ENCODE results near the gene KRTAP9-2. TPM values are rescaled to one million over a fixed set of nuclear protein-coding genes. Genes with fewer than 3 reads are reported as not detected.
"Not testable (repeated sequence)": the region's sequence is repeated elsewhere in the genome, so short reads cannot be mapped to it uniquely, and the experiment has no call there.

KRTAP9-2 gene
- total RNA-seq, 4 donors from 2014 or later = not detected

DNA sequence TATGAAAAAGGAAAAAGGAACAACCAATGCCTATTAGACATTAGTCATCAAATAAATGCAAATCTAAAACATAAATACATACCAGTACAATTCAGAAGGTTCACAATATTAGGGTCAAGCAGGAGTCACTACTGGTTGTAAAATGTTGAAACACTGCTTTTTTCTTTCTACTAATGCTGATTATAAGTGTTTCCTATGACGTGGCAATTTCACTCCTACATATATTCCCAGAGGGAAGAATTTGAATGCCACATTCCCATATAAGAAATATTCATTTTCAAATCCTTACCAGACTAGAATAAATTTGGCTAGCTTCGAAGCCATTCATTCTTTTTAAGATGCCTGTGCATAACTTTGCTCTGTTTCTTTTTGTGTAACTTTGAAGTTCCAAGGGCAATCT is 2.6 kb upstream of the KRTAP9-2 start:
- no peak overlapping the region for H3K4me3 ChIP-seq
- no peaks in the 10 kb centered on the region for H3K4me1 ChIP-seq
- 40 to 45% methylated on average over 2 of the region's 2 CpGs for WGBS, 2 donors
- no peak overlapping the region for H3K27ac ChIP-seq
- H3K27me3 ChIP-seq = no peaks in the 10 kb centered on the region
- H3K36me3 ChIP-seq = no peaks in the 10 kb centered on the region
- TF ChIP-seq, protein P1, sequence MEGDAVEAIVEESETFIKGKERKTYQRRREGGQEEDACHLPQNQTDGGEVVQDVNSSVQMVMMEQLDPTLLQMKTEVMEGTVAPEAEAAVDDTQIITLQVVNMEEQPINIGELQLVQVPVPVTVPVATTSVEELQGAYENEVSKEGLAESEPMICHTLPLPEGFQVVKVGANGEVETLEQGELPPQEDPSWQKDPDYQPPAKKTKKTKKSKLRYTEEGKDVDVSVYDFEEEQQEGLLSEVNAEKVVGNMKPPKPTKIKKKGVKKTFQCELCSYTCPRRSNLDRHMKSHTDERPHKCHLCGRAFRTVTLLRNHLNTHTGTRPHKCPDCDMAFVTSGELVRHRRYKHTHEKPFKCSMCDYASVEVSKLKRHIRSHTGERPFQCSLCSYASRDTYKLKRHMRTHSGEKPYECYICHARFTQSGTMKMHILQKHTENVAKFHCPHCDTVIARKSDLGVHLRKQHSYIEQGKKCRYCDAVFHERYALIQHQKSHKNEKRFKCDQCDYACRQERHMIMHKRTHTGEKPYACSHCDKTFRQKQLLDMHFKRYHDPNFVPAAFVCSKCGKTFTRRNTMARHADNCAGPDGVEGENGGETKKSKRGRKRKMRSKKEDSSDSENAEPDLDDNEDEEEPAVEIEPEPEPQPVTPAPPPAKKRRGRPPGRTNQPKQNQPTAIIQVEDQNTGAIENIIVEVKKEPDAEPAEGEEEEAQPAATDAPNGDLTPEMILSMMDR (IDR thresholded peaks at IDR 0.05) = no peak
- no peak for DNase-seq (ENCODE audit: low spot score in 2 of 2)
- no peaks in the 10 kb centered on the region for H3K9me3 ChIP-seq

DNA sequence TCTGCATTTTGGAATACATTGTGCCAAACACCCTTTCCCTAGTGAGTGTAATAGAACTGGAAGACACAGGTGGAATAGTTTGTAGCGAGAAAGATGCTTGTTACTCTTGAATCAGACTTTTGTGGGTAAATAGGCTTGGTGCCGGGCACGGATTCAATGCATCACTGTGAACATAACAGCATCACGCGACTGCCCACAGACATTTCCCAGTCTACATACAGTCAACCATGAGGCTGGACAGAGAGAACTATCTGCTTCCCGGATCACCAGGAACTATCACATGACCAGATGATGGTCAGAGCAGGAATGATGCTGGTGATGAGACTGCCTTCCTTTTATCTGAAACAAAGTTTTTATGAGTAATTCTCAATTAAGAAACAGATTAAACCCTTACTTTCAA is 397 bp upstream of the KRTAP9-2 start:
- no peaks in the 10 kb centered on the region for H3K9me3 ChIP-seq
- 90 to 95% methylated on average over 6 of the region's 6 CpGs for WGBS, 2 donors
- no peaks in the 10 kb centered on the region for H3K4me1 ChIP-seq
- no peak overlapping the region for H3K4me3 ChIP-seq
- H3K27me3 ChIP-seq = no peaks in the 10 kb centered on the region
- H3K27ac ChIP-seq = no peak overlapping the region
- DNase-seq (ENCODE audit: low spot score in 2 of 2) = no peak
- TF ChIP-seq EP300 (IDR thresholded peaks at IDR 0.05) (no peak), POLR2A (IDR thresholded peaks at IDR 0.05) (no peak)
- no peaks in the 10 kb centered on the region for H3K36me3 ChIP-seq

GRCh38 chr17:41230094-41230493 is 3.6 kb downstream of the KRTAP9-2 start:
- H3K4me1 ChIP-seq = no peaks in the 10 kb centered on the region
- H3K27ac ChIP-seq = no peak overlapping the region
- no peaks in the 10 kb centered on the region for H3K36me3 ChIP-seq
- H3K9me3 ChIP-seq = no peaks in the 10 kb centered on the region
- DNase-seq (ENCODE audit: low spot score in 2 of 2) = no peak
- peaks cover 0 to 7% of the 10 kb centered on the region in 2 donors for H3K27me3 ChIP-seq
- no peak overlapping the region for H3K4me3 ChIP-seq
- TF ChIP-seq POLR2A (IDR thresholded peaks at IDR 0.05) = no peak
- TF ChIP-seq, protein P1 (IDR thresholded peaks at IDR 0.05) = no peak

- TF ChIP-seq EP300 (IDR thresholded peaks at IDR 0.05) (no peak), POLR2A (IDR thresholded peaks at IDR 0.05) (no peak)
- TF ChIP-seq, protein P1 (IDR thresholded peaks at IDR 0.05) = no peak
- Histone ChIP-seq H3K36me3 (no peaks in the 10 kb centered on the region), H3K4me3 (no peak overlapping the region), H3K4me1 (no peaks in the 10 kb centered on the region), H3K27ac (no peak overlapping the region), H3K27me3 (peaks cover 0 to 7% of the 10 kb centered on the region in 2 donors), H3K9me3 (no peaks in the 10 kb centered on the region)
- 79 to 84% methylated on average over 6 of the region's 6 CpGs for WGBS, 2 donors
- DNase-seq (ENCODE audit: low spot score in 2 of 2) = no peak
Observed at GRCh38 chr17:41231731-41232130, 5.3 kb downstream of the KRTAP9-2 start.

- H3K27ac ChIP-seq; H3K9me3 ChIP-seq; H3K36me3 ChIP-seq; H3K27me3 ChIP-seq; H3K4me3 ChIP-seq; DNase-seq (ENCODE audit: low spot score in 2 of 2); H3K4me1 ChIP-seq: not testable (repeated sequence)
- WGBS, 2 donors = 100% methylated on average over 1 of the region's 1 CpG
Observed at GRCh38 chr17:41232399-41233105, 6.1 kb downstream of the KRTAP9-2 start, which contains the start of gene KRTAP9-3. KRTAP9-3 (plus strand) TSS chr17:41232449; CDS start chr17:41232502, 53 bp downstream.

GRCh38 chr17:41237116-41237515 is 10.7 kb downstream of the KRTAP9-2 start:
- H3K36me3 ChIP-seq; DNase-seq (ENCODE audit: low spot score in 2 of 2); H3K4me1 ChIP-seq; H3K4me3 ChIP-seq; H3K27ac ChIP-seq; H3K9me3 ChIP-seq; H3K27me3 ChIP-seq: not testable (repeated sequence)
- 60 to 74% methylated on average over 4 of the region's 4 CpGs for WGBS, 2 donors

GRCh38 chr17:41237949-41238437 is 11.5 kb downstream of the KRTAP9-2 start, which contains the start of gene KRTAP9-8:
KRTAP9-8 (plus strand) TSS chr17:41237999; CDS start chr17:41238052, 53 bp downstream.
- H3K27me3 ChIP-seq; DNase-seq (ENCODE audit: low spot score in 2 of 2); H3K4me1 ChIP-seq; H3K36me3 ChIP-seq; H3K27ac ChIP-seq; H3K9me3 ChIP-seq; H3K4me3 ChIP-seq: not testable (repeated sequence)
- WGBS, 2 donors = 56 to 63% methylated on average over 2 of the region's 3 CpGs

DNA sequence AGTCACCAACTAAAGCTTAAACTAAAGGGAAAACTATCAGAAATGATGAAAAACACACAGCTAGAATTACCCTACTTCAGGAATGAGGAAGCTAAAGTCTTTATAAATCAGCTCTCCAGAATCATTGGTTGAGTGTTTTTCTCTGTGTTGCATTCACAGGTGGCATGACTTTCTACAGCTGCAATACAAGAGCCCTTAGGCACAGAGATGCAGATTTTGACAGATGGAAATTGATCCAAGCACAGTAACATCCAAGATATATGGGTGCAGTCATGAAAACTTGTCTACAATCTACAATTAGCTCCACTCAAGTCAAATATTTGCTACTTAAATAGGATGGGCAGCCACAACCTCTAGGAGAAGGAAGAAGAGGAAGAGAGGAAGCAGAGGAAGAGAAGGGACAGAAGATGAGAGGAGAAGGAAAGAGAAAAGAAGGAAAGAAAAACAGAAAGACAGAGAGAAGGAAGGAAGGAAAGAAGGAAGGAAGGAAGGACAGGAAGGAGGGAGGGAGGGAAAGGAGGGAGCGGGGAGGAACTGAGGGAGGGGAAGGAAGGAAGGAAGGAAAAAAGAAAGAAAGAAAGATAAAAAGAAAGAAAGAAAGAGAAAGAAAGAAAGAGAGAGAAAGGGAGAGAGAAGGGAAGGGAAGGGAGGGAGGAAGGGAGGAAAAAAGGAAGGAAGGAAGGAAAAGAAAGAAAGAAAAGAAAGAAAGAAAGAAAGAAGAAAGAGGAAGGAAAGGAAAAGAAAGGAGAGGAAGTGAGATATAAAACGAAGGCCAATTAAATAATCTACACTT is 20.7 kb downstream of the KRTAP9-2 start:
- not testable (repeated sequence) for H3K4me3 ChIP-seq; DNase-seq (ENCODE audit: low spot score in 2 of 2); H3K27me3 ChIP-seq; H3K27ac ChIP-seq; H3K9me3 ChIP-seq; H3K4me1 ChIP-seq; H3K36me3 ChIP-seq
- WGBS, 2 donors = 50 to 65% methylated on average over 2 of the region's 2 CpGs

DNA sequence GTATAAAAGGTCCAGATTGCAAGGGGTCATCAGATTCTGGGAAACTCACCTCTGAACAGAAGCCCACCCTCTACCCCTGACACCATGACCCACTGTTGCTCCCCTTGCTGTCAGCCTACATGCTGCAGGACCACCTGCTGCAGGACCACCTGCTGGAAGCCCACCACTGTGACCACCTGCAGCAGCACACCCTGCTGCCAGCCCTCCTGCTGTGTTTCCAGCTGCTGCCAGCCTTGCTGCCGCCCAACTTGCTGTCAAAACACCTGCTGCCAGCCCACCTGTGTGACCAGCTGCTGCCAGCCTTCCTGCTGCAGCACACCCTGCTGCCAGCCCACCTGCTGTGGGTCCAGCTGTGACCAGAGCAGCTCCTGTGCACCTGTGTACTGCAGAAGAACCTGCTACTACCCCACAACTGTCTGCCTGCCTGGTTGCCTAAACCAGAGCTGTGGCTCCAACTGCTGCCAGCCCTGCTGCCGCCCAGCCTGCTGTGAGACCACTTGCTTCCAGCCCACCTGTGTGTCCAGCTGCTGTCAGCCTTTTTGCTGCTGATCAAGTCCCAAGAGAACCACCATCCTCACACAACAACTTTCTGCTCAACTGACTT is 23.3 kb downstream of the KRTAP9-2 start, which contains the start of gene KRTAP9-4:
Gene KRTAP9-4, plus strand, starts transcription at position 51 of the 604 bp plus-strand sequence. Its CDS starts 34 bp downstream, at position 85.
- not testable (repeated sequence) for H3K4me3 ChIP-seq; H3K9me3 ChIP-seq; H3K36me3 ChIP-seq; H3K27me3 ChIP-seq; H3K4me1 ChIP-seq; DNase-seq (ENCODE audit: low spot score in 2 of 2); H3K27ac ChIP-seq
- 60 to 100% methylated on average over 1 of the region's 2 CpGs for WGBS, 2 donors

All from tibial nerve (tissue), 4 donors.